GM19328 (cell line): ENCODE results near the gene THPO.

Experiments used
- ATAC-seq: cut with Tn5 transposase; IDR thresholded peaks from one replicate; pipeline ENCODE4 v1.9.1; 2021; ENCODE audit warnings: mild to moderate bottlenecking, moderate library complexity; ENCODE audit not compliant: unreplicated experiment

The THPO gene

GRCh38 chr3:184377882-184378445 lies at the start of gene THPO:
Gene THPO, minus strand, starts transcription at chr3:184378207. Its CDS starts 1,948 bp downstream, at chr3:184376259.
- ATAC-seq = no peak

- ATAC-seq = no peak
These were observed 48.7 kb upstream of the THPO start for GRCh38 chr3:184426691-184427141.

GRCh38 chr3:184423561-184423960 lies 45.6 kb upstream of the THPO start:
- no peak for ATAC-seq

- ATAC-seq = no peak
These were observed 41.2 kb upstream of the THPO start for GRCh38 chr3:184419171-184419570.

GRCh38 chr3:184417619-184418327 lies 39.8 kb upstream of the THPO start:
- ATAC-seq = no peak

GRCh38 chr3:184415203-184415490 lies 37.1 kb upstream of the THPO start:
- ATAC-seq = no peak

GRCh38 chr3:184414418-184415202 lies 36.6 kb upstream of the THPO start:
- no peak for ATAC-seq

GRCh38 chr3:184409946-184410500 lies 32.0 kb upstream of the THPO start:
- ATAC-seq = no peak

- no peak for ATAC-seq
These were observed 31.4 kb upstream of the THPO start for GRCh38 chr3:184409331-184409926.

GRCh38 chr3:184405075-184406030 lies 27.3 kb upstream of the THPO start:
- ATAC-seq = no peak

GRCh38 chr3:184399410-184399809 lies 21.4 kb upstream of the THPO start:
- ATAC-seq = no peak

- ATAC-seq = no peak
These were observed 17.3 kb upstream of the THPO start for GRCh38 chr3:184395320-184395660.

- no peak for ATAC-seq
These were observed 13.3 kb upstream of the THPO start for GRCh38 chr3:184391266-184391665.

GRCh38 chr3:184389935-184390528 lies 12.0 kb upstream of the THPO start:
- no peak for ATAC-seq

GRCh38 chr3:184389384-184389783 lies 11.4 kb upstream of the THPO start:
- ATAC-seq = no peak

GRCh38 chr3:184388936-184389230 lies 10.9 kb upstream of the THPO start:
- no peak for ATAC-seq

GRCh38 chr3:184388164-184388935 lies 10.3 kb upstream of the THPO start:
- no peak for ATAC-seq

- no peak for ATAC-seq
These were observed 9.2 kb upstream of the THPO start for GRCh38 chr3:184387174-184387714.
